Keratinocyte (primary cell): ENCODE results near the gene EIF4E1B. TPM values are rescaled to one million over a fixed set of nuclear protein-coding genes. Genes with fewer than 3 reads are reported as not detected.

Source experiments
- DNase-seq: peaks from one replicate; pipeline ENCODE4 v3.0.0-alpha.2; 2011; ENCODE audit warnings: low read depth, missing footprints, low spot score
- FAIRE-seq: peaks from 2 replicates; lab custom pipeline; 2011; peaks lifted over from hg19 to GRCh38; lab: Jason Lieb, UNC
- H2AFZ ChIP-seq: 2 replicates; pipeline ENCODE4 v1.6.0; 2012; ENCODE audit warnings: low read length, control low read depth, inconsistent platforms; ENCODE audit not compliant: control insufficient read depth
- H3K27ac ChIP-seq: 2 replicates; pipeline ENCODE4 v1.5.1; 2011; ENCODE audit warnings: low read length; ENCODE audit not compliant: control insufficient read depth, insufficient read depth
- H3K27me3 ChIP-seq: 3 replicates; pipeline ENCODE4 v1.6.0; 2011; ENCODE audit warnings: low read length; ENCODE audit not compliant: control insufficient read depth, insufficient read depth; ENCODE audit errors: extremely low read depth
- H3K36me3 ChIP-seq, 2 experiments: 2 replicates in 1 of 2; 3 replicates in 1 of 2; pipeline ENCODE4 v1.5.1; 2011; ENCODE audit warnings: low read length in 2 of 2, mild to moderate bottlenecking in 1 of 2; ENCODE audit not compliant: control insufficient read depth in 2 of 2, insufficient read depth in 2 of 2; ENCODE audit errors: extremely low read depth in 1 of 2
- H3K4me1 ChIP-seq: 3 replicates; pipeline ENCODE4 v1.5.1; 2011; ENCODE audit warnings: low read length; ENCODE audit not compliant: control insufficient read depth, insufficient read depth; ENCODE audit errors: extremely low read depth
- H3K4me2 ChIP-seq: 3 replicates; pipeline ENCODE4 v1.6.0; 2011; ENCODE audit warnings: low read depth, low read length; ENCODE audit not compliant: control insufficient read depth, insufficient read depth; ENCODE audit errors: extremely low read depth
- H3K4me3 ChIP-seq, 3 experiments: fragments of 200-600 bp in 1 of 3; sonication (generic) in 1 of 3; 2 replicates in 2 of 3; 3 replicates in 1 of 3; pipeline ENCODE4 v1.5.1; 2011 to 2016; ENCODE audit warnings: low read length in 3 of 3, mild to moderate bottlenecking in 3 of 3, control low read depth in 2 of 3, inconsistent platforms in 1 of 3, low read depth in 1 of 3, mixed read lengths in 1 of 3, mixed run types in 1 of 3, moderate library complexity in 1 of 3; ENCODE audit not compliant: control insufficient read depth in 2 of 3, insufficient read depth in 2 of 3; ENCODE audit errors: extremely low read depth in 1 of 3
- H3K79me2 ChIP-seq: 2 replicates; pipeline ENCODE4 v1.6.0; 2012; ENCODE audit warnings: low read length; ENCODE audit not compliant: control insufficient read depth, insufficient read depth
- H3K9ac ChIP-seq: 3 replicates; pipeline ENCODE4 v1.6.0; 2011; ENCODE audit warnings: low read length; ENCODE audit not compliant: control insufficient read depth, insufficient read depth; ENCODE audit errors: extremely low read depth
- H3K9me1 ChIP-seq: 3 replicates; pipeline ENCODE4 v1.6.0; 2011; ENCODE audit warnings: low read length; ENCODE audit not compliant: control insufficient read depth, insufficient read depth; ENCODE audit errors: extremely low read depth
- H3K9me3 ChIP-seq: 2 replicates; pipeline ENCODE4 v1.5.1; 2012; ENCODE audit warnings: low read depth, low read length; ENCODE audit not compliant: control insufficient read depth
- H4K20me1 ChIP-seq: 3 replicates; pipeline ENCODE4 v1.6.0; 2011; ENCODE audit warnings: low read length; ENCODE audit not compliant: control insufficient read depth, insufficient read depth; ENCODE audit errors: extremely low read depth
- EZH2 ChIP-seq: IDR thresholded peaks from one replicate; pipeline ENCODE4 v1.6.1; 2012; ENCODE audit warnings: inconsistent platforms, mild to moderate bottlenecking, low read length, moderate library complexity
- dilution Hi-C: fragments of 300-500 bp; cut with MboI; formaldehyde crosslinking; loops from one replicate; pipeline ENCODE4 v1.7.0; 2020; ENCODE audit warnings: low sequenced_read_pairs; ENCODE audit not compliant: extremely low pct_ligation_motif_present
- polyA plus RNA-seq, 5 experiments: library from polyadenylated mRNA; depleted of rRNA in 3 of 5; stranded (reverse) in 3 of 5; stranded (forward) in 1 of 5; unstranded in 1 of 5; fragments of >200 nt; gene quantifications; 1 replicate in 1 of 5; 2 replicates in 3 of 5; 3 replicates in 1 of 5; pipeline versions ENCODE4 v1.2.1 to v1.2.3, GENCODE V29; 2011 to 2012; ENCODE audit warnings: missing spikeins in 2 of 5, low read depth in 1 of 5, low replicate concordance in 1 of 5
- TF ChIP-seq, protein P1 (sequence below), 3 experiments: IDR thresholded peaks in 1 of 3; conservative IDR thresholded peaks in 1 of 3; optimal IDR thresholded peaks in 1 of 3; 2 replicates in 2 of 3; 3 replicates in 1 of 3; pipeline versions ENCODE3 to v1.5.1; 2011; ENCODE audit warnings: low read length in 3 of 3, mild to moderate bottlenecking in 3 of 3, moderate library complexity in 2 of 3, control low read depth in 1 of 3, inconsistent platforms in 1 of 3; ENCODE audit not compliant: insufficient read depth in 2 of 3; ENCODE audit errors: extremely low read depth in 1 of 3

The EIF4E1B gene
- polyA plus RNA-seq, 1 donor (not counting 4 experiments of a cell fraction or from before 2014, with no cell fraction given): not detected

DNA sequence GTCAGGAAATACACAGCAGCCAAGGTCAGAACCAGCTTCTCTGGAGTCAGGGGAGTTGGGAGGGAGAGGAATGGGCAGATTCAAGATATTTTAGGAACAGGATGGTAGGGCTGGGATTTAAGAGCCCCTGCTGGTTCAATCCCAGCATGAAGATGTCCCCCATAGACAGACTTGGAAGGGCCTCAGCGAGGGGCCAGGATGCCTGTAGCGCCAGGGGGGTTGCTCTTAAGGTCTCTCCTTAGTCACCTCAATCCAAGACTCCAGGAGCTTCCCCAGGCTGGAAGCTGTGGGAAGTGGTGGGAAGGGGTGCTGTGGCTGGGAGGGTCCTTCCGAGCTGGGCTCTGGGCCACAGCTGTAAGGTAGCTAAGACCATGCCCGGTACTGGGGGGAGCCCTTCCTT, 8.7 kb downstream of the EIF4E1B start:
- FAIRE-seq (no peak), DNase-seq (no peak)
- TF ChIP-seq, protein P1, sequence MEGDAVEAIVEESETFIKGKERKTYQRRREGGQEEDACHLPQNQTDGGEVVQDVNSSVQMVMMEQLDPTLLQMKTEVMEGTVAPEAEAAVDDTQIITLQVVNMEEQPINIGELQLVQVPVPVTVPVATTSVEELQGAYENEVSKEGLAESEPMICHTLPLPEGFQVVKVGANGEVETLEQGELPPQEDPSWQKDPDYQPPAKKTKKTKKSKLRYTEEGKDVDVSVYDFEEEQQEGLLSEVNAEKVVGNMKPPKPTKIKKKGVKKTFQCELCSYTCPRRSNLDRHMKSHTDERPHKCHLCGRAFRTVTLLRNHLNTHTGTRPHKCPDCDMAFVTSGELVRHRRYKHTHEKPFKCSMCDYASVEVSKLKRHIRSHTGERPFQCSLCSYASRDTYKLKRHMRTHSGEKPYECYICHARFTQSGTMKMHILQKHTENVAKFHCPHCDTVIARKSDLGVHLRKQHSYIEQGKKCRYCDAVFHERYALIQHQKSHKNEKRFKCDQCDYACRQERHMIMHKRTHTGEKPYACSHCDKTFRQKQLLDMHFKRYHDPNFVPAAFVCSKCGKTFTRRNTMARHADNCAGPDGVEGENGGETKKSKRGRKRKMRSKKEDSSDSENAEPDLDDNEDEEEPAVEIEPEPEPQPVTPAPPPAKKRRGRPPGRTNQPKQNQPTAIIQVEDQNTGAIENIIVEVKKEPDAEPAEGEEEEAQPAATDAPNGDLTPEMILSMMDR (optimal IDR thresholded peaks at IDR 0.05 in 1 of 3, IDR thresholded peaks at IDR 0.05 in 1 of 3, conservative IDR thresholded peaks at IDR 0.05 in 1 of 3; ENCODE audit: extremely low read depth in 1 of 3, insufficient read depth in 2 of 3, low read length in 3 of 3): no peak
- TF ChIP-seq EZH2: no peak
- no peaks in the 10 kb centered on the region for H3K27me3 ChIP-seq
- H3K9me1 ChIP-seq: no peaks in the 10 kb centered on the region
- no peaks in the 10 kb centered on the region for H3K4me1 ChIP-seq
- H3K4me3 ChIP-seq: no peak overlapping the region
- no peaks in the 10 kb centered on the region for H3K9me3 ChIP-seq
- dilution Hi-C loops: no loop called here
- no peak overlapping the region for H3K27ac ChIP-seq
- H2AFZ ChIP-seq: no peak overlapping the region
- H4K20me1 ChIP-seq: no peaks in the 10 kb centered on the region
- no peaks in the 10 kb centered on the region for H3K79me2 ChIP-seq
- no peak overlapping the region for H3K4me2 ChIP-seq
- no peak overlapping the region for H3K9ac ChIP-seq
- H3K36me3 ChIP-seq: no peaks in the 10 kb centered on the region

DNA sequence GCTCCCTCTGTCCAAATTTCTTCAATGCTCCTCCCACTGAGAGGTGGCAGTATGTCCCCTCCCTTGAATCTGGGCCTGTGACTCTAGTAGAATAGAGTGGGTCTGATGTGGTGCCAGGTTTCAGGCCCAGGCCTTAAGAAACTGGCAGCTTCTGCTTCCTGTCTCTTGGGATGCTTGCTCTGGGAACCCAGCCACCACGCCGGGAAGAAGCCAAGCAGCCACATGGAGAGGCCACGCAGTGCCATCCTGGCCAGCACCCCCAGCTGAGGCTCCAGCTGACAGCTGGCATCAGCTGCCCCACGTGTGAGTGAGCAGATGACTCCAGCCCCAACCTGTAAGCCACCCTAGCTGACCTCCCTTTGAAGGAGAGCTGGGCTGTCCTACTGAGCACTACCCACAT, 9.5 kb downstream of the EIF4E1B start:
- DNase-seq: no peak
- H3K9ac ChIP-seq: no peak overlapping the region
- H3K79me2 ChIP-seq: no peaks in the 10 kb centered on the region
- H3K27ac ChIP-seq: no peak overlapping the region
- H3K36me3 ChIP-seq: no peaks in the 10 kb centered on the region
- H3K4me3 ChIP-seq: no peak overlapping the region
- FAIRE-seq: no peak
- H2AFZ ChIP-seq: no peak overlapping the region
- dilution Hi-C loops: no loop called here
- no peaks in the 10 kb centered on the region for H3K9me3 ChIP-seq
- H3K9me1 ChIP-seq: no peaks in the 10 kb centered on the region
- H3K4me2 ChIP-seq: no peak overlapping the region
- TF ChIP-seq, protein P1 (optimal IDR thresholded peaks at IDR 0.05 in 1 of 3, IDR thresholded peaks at IDR 0.05 in 1 of 3, conservative IDR thresholded peaks at IDR 0.05 in 1 of 3; ENCODE audit: extremely low read depth in 1 of 3, insufficient read depth in 2 of 3, low read length in 3 of 3): no peak
- no peak for TF ChIP-seq EZH2
- H3K27me3 ChIP-seq: no peaks in the 10 kb centered on the region
- no peaks in the 10 kb centered on the region for H4K20me1 ChIP-seq
- H3K4me1 ChIP-seq: no peaks in the 10 kb centered on the region
